Progenitor cell of endocrine pancreas (in vitro differentiated cells): Measurements from ENCODE around the gene KRTAP12-4. TPM values are rescaled to one million over a fixed set of nuclear protein-coding genes. Genes with fewer than 3 reads are reported as not detected.
"Not testable (repeated sequence)": the region's sequence is repeated elsewhere in the genome, so short reads cannot be mapped to it uniquely, and the experiment has no call there.

Experiments used
- DNase-seq: peaks from one replicate; pipeline ENCODE4 v3.0.0; 2021; ENCODE audit warnings: low spot score; ENCODE audit not compliant: unreplicated experiment
- H3K27ac Mint-ChIP-seq: 2 replicates; pipeline ENCODE4 v1.8.0; 2021; ENCODE audit warnings: mild to moderate bottlenecking, moderate library complexity, mixed read lengths
- H3K27me3 Mint-ChIP-seq: 2 replicates; pipeline ENCODE4 v1.8.0; 2021; ENCODE audit warnings: mixed read lengths
- H3K36me3 Mint-ChIP-seq: 2 replicates; pipeline ENCODE4 v1.8.0; 2022; ENCODE audit warnings: mixed read lengths; ENCODE audit not compliant: insufficient read depth
- H3K4me1 Mint-ChIP-seq: 2 replicates; pipeline ENCODE4 v1.8.0; 2021; ENCODE audit warnings: low read depth, mixed read lengths
- H3K4me3 Mint-ChIP-seq: 2 replicates; pipeline ENCODE4 v1.8.0; 2021; ENCODE audit warnings: low read depth, mild to moderate bottlenecking, moderate library complexity, mixed read lengths
- H3K9me3 Mint-ChIP-seq: 2 replicates; pipeline ENCODE4 v1.8.0; 2021; ENCODE audit warnings: low read depth, mixed read lengths
- total RNA-seq: library from RNA; stranded (reverse); gene quantifications from 2 replicates; pipeline ENCODE4 v1.2.1, GENCODE V29; 2021
- TF ChIP-seq, protein P1 (sequence below): fragments of 200-600 bp; sonication (generic); IDR thresholded peaks from one replicate; pipeline ENCODE4 v1.5.0; 2021; ENCODE audit warnings: antibody characterized with exemption, mild to moderate bottlenecking; ENCODE audit not compliant: unreplicated experiment

Gene KRTAP12-4
- total RNA-seq, 1 donor from 2014 or later, result not detected

DNA sequence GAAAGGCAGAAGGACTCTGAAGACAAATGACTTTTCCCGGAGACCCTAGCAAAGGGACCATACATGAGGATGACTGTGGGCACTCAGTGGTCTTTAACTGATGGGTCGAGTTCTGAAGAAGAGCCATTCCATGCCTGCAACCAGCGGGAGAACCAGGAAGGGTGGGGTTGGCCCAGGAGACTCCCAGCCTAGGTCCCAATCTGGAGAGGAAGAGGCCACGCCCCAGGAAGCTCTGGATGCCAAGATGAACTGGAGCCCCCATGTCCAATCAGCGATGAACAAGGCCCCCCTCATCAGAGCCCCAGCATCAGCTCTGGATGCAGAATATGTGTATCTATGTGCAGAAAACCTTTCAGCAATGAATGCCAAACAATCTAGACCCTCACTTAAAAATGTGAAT is 13.7 kb downstream of the KRTAP12-4 start:
- H3K27ac Mint-ChIP-seq, result no peak overlapping the region
- peaks cover 24% of the 10 kb centered on the region for H3K9me3 Mint-ChIP-seq
- no peak for DNase-seq
- peaks cover 6% of the 10 kb centered on the region for H3K27me3 Mint-ChIP-seq
- TF ChIP-seq, protein P1, sequence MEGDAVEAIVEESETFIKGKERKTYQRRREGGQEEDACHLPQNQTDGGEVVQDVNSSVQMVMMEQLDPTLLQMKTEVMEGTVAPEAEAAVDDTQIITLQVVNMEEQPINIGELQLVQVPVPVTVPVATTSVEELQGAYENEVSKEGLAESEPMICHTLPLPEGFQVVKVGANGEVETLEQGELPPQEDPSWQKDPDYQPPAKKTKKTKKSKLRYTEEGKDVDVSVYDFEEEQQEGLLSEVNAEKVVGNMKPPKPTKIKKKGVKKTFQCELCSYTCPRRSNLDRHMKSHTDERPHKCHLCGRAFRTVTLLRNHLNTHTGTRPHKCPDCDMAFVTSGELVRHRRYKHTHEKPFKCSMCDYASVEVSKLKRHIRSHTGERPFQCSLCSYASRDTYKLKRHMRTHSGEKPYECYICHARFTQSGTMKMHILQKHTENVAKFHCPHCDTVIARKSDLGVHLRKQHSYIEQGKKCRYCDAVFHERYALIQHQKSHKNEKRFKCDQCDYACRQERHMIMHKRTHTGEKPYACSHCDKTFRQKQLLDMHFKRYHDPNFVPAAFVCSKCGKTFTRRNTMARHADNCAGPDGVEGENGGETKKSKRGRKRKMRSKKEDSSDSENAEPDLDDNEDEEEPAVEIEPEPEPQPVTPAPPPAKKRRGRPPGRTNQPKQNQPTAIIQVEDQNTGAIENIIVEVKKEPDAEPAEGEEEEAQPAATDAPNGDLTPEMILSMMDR, result no peak
- no peak overlapping the region for H3K4me3 Mint-ChIP-seq
- H3K4me1 Mint-ChIP-seq, result no peaks in the 10 kb centered on the region
- peaks cover 3% of the 10 kb centered on the region for H3K36me3 Mint-ChIP-seq

DNA sequence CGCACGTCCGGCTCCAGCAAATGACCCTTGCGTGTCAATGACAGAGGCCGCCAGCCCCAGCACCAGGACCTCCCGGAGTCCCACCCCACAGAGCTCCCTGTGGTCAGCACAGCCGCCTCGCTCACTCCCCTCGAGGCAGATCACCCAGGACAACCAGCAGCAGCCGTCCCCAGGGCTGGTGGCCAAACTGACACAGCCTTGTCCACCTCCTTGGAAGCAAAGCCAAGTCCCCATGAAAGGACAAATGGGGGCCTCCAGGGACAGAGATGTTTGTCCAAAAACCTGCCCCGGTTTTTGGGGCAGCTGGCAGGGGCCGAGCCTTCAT is 15.2 kb downstream of the KRTAP12-4 start:
- no peak overlapping the region for H3K4me3 Mint-ChIP-seq
- DNase-seq, result no peak
- H3K4me1 Mint-ChIP-seq, result no peaks in the 10 kb centered on the region
- no peak overlapping the region for H3K27ac Mint-ChIP-seq
- peaks cover 6% of the 10 kb centered on the region for H3K27me3 Mint-ChIP-seq
- TF ChIP-seq, protein P1, result no peak
- H3K9me3 Mint-ChIP-seq, result peaks cover 15% of the 10 kb centered on the region
- H3K36me3 Mint-ChIP-seq, result no peaks in the 10 kb centered on the region

DNA sequence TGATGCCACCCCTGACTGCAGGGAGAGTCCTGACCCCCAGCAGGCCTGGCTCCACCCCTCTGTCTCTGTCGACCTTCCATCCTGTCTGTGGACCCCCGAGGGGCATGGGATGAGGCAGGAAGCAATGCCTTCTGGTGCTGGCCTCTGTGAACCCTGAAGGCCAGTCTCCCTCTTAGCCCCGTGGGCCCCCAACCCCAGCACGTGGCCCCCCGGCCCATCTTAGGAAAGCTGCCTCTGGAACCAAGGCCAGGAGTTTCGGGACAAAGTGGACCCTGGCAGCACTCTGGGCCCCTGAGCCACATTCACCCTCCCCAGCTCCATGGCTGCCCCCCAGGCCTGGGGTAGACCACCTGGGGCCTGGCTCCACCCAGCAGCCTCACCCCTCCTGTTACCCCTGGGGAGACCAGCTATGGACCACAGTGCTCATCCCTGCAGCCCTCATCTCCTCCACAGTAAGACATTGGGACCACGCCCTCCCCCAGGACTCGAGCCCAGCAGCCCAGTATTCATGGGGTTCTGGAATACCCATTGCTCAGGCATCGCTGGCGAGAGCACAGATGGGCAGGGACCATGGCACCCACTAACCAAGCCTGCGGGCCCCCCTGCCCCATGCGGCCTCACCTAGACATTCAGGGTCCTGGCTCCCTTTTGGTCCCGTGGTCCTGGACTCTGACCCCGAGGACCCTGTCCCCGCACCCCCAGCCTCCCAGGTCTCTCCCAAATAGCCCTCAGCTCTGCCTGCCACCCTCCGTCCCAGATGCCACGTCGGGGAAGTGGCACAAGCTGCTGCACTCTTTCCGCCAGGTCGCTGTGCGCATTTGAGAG is 15.7 kb downstream of the KRTAP12-4 start:
- not testable (repeated sequence) for H3K27me3 Mint-ChIP-seq, DNase-seq, H3K4me1 Mint-ChIP-seq

DNA sequence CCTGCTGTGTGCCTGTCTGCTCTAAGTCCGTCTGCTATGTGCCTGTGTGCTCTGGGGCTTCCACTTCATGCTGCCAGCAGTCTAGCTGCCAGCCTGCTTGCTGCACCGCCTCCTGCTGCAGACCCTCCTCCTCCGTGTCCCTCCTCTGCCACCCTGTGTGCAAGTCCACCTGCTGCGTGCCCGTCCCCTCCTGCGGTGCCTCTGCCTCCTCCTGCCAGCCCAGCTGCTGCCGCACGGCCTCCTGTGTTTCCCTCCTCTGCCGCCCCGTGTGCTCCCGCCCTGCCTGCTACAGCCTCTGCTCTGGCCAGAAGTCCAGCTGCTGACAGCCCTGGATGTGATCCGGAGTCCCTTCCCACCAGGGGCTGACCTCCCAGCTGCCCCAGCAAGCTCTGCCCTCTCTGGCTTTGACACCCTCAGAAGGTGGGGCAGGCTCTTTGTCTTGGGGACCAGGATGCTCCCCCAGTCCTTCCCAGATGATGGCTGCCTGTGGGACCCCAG is 16.6 kb downstream of the KRTAP12-4 start:
- not testable (repeated sequence) for H3K4me1 Mint-ChIP-seq, H3K9me3 Mint-ChIP-seq, H3K27me3 Mint-ChIP-seq, H3K36me3 Mint-ChIP-seq, DNase-seq, H3K27ac Mint-ChIP-seq, H3K4me3 Mint-ChIP-seq

More for the DNA sequence above, 15.7 kb downstream of the KRTAP12-4 start:
- not testable (repeated sequence) for H3K27ac Mint-ChIP-seq, H3K36me3 Mint-ChIP-seq, H3K4me3 Mint-ChIP-seq
- H3K9me3 Mint-ChIP-seq, result peaks cover 12% of the 10 kb centered on the region

DNA sequence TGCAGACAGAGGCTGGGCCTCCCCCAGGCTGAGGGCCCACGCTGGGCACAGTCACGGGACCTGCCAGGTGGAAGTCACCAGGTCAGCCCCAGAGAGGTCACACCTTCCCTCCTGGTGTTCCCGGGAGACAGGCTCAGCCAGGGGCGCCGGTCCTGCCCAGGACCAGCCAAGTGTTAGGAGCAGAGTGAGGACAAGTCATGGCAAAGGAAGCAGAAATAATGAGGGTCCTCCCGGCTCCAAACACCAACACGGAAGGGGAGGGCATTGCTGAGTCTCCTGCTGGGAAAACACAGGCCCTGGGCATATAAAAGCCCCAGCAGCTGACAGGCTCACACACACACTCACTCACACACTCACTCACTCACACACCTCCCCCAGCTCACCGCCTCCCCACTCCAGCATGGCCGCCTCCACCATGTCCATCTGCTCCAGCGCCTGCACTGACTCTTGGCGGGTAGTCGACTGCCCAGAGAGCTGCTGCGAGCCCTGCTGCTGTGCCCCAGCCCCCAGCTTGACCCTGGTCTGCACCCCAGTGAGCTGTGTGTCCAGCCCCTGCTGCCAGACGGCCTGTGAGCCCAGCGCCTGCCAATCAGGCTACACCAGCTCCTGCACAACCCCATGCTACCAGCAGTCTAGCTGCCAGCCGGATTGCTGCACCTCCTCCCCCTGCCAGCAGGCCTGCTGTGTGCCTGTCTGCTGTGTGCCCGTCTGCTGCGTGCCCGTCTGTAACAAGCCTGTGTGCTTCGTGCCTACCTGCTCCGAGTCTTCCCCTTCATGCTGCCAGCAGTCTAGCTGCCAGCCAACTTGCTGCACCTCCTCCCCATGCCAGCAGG is 17.2 kb downstream of the KRTAP12-4 start, which contains the start of gene KRTAP10-10:
Gene KRTAP10-10, plus strand, starts transcription at position 339 of the 833 bp plus-strand sequence. Its CDS starts 62 bp downstream, at position 401.
- Mint-ChIP-seq H3K9me3 (peaks cover 7% of the 10 kb centered on the region), H3K27ac (no peak within 1 kb of the TSS), H3K36me3 (no peaks in the 10 kb centered on the region), H3K4me3 (no peak within 1 kb of the TSS), H3K27me3 (peaks cover 6% of the 10 kb centered on the region), H3K4me1 (no peaks in the 10 kb centered on the region)
- TF ChIP-seq, protein P1, result no peak
- DNase-seq, result no peak

DNA sequence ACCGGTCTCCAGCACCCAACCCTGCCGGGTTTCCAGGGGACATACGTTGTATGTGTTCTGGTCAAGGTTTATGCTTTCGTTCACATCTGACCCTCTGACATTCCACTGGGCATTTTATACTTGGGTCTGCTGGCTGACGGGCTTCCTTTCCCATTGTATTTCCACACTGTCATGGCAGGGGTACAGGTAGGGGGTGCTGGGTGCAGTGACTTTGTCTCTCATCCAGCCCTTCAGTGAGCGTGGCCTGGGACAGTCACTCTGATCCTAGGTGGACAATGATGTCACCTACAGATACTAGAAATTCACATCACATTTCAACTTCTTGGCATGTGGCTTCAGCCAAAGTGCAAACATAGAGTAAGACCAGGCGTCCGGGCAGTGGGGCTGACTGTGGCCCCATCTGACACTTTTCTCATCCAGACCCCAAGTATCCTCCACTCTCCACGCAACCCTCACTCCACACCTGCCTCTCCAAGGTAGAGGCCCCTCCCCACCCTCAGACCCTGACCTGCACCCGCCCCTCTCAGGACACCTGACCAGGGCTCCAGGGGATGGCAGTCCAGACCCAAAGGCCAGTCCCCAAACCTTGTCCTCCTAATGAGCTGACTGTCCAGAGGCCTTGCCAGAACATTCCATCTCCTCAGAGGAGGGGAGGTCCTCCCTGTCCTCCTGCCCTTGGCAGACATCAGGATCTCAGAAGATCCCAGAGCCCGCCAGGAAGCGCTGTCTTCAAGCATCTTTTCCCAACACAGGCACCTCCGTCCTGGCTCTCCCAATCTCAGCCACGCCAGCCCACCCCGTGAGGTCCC is 18.0 kb downstream of the KRTAP12-4 start:
- no peak overlapping the region for H3K27ac Mint-ChIP-seq
- TF ChIP-seq, protein P1, result no peak
- peaks cover 11% of the 10 kb centered on the region for H3K9me3 Mint-ChIP-seq
- H3K4me1 Mint-ChIP-seq, result no peaks in the 10 kb centered on the region
- peaks cover 5% of the 10 kb centered on the region for H3K27me3 Mint-ChIP-seq
- DNase-seq, result no peak
- H3K4me3 Mint-ChIP-seq, result no peak overlapping the region
- no peaks in the 10 kb centered on the region for H3K36me3 Mint-ChIP-seq
